ENCODE data around the gene PHF24. TPM values are rescaled to one million over a fixed set of nuclear protein-coding genes. Genes with fewer than 3 reads are reported as not detected.

PHF24 gene
- total and polyA plus RNA-seq, 10 of the 15 experiments (the other 5 are each of a cell fraction or from before 2014, with no cell fraction given) = 0.02 to 0.04 TPM; not detected in 8

DNA sequence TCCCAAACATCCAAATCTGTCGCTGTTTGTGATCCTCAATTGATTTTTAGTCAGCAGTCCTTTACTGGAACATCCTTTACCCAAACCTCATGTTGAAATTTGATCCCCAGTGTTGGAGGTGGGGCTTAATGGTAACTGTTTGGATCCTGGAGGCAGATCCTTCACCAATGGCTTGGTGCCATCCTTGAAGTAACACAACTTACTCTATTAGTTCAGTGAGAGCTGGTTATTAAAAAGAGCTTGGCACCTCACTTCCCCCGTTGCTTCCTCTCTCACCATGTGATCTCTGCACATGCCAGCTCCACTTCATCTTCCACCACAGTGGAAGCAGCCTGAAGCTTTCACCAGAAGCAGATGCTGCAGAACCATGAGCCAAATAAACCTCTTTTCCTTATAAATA lies 71.8 kb downstream of the PHF24 start:
- Histone ChIP-seq H3K4me2 (ENCODE audit: control insufficient read depth, insufficient read depth) (no peak overlapping the region), H3K9me3 (replicated peaks; ENCODE audit: control insufficient read depth, insufficient read depth, low read length) (no peaks in the 10 kb centered on the region; the same call in 2 of the 3 replicates), H3K36me3 (ENCODE audit: control insufficient read depth in 2 of 2, insufficient read depth in 2 of 2, low read length in 1 of 2) (no peaks in the 10 kb centered on the region), H2AFZ (ENCODE audit: control insufficient read depth, low read depth, low read length) (no peak overlapping the region), H4K20me1 (ENCODE audit: control insufficient read depth, insufficient read depth) (no peaks in the 10 kb centered on the region), H3K27me3 (replicated peaks in 1 of 2; ENCODE audit: control insufficient read depth in 2 of 2, insufficient read depth in 2 of 2, low read length in 1 of 2) (no peaks in the 10 kb centered on the region), H3K9ac (ENCODE audit: control insufficient read depth, insufficient read depth, low read length) (no peak overlapping the region), H3K79me2 (ENCODE audit: control insufficient read depth, insufficient read depth, low read length) (no peaks in the 10 kb centered on the region), H3K4me3 (no peak overlapping the region), H3K27ac (ENCODE audit: control insufficient read depth, insufficient read depth) (no peak overlapping the region), H3K4me1 (ENCODE audit: control insufficient read depth, insufficient read depth, low read length) (no peaks in the 10 kb centered on the region)
- ChIA-PET CTCF (interaction anchor here (2.0 to 7.2 kb wide), 2 partner anchors 21 to 67 kb away, joined by 4 to 39 read pairs; partner anchors contain the start of gene PIGO), POLR2A (no interaction called here), SMC1A (ENCODE audit: uncharacterized antibody, unreplicated experiment) (interaction anchor here (1.0 kb wide), 1 partner anchor 17 kb away, joined by 4 read pairs; no protein-coding TSS in a partner anchor), RAD21 (ENCODE audit: unreplicated experiment) (no interaction called here)
- intact Hi-C loops (cut with micrococcal nuclease; ENCODE audit: unreplicated experiment) (no loop called here), in situ Hi-C loops (cut with MboI) (no loop called here)
- DNase-seq (ENCODE audit: low read depth, low spot score) = no peak
- BruUV-seq (replicated peaks) = no TSS peak
- 96% methylated on average over 2 of the region's 2 CpGs for WGBS (ENCODE audit: insufficient coverage, insufficient replicate concordance, low lambda C conversion rate, missing lambda C conversion rate)
- ATAC-seq = no peak
- FAIRE-seq = no peak
- TF ChIP-seq, protein P1, sequence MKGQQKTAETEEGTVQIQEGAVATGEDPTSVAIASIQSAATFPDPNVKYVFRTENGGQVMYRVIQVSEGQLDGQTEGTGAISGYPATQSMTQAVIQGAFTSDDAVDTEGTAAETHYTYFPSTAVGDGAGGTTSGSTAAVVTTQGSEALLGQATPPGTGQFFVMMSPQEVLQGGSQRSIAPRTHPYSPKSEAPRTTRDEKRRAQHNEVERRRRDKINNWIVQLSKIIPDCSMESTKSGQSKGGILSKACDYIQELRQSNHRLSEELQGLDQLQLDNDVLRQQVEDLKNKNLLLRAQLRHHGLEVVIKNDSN (IDR thresholded peaks at IDR 0.05; ENCODE audit: borderline replicate concordance, extremely low read length, insufficient read depth, low read depth, low read length) = no peak

Other genes starting within 250 kb of the PHF24 start
Only the 7 nearest of the 8 such genes appear.
- gene DNAJB5, start 31.5 kb downstream of the PHF24 start, total RNA-seq (2014; rRNA removed) = 8.6 and 8.8 TPM in 2 replicates
- gene DNAJB5, start 31.5 kb downstream of the PHF24 start, total RNA-seq (2014; rRNA removed; fragmentation: Illumina TruSeq; extraction: Trizol) = 8.2 and 8.3 TPM in 2 replicates
- 9.3 and 9.9 TPM in 2 replicates for gene DNAJB5, start 31.5 kb downstream of the PHF24 start, total RNA-seq (2021)
- gene DNAJB5, start 31.5 kb downstream of the PHF24 start, polyA plus RNA-seq (2011; rRNA removed) = 1.4 and 1.9 TPM in 2 replicates
- gene DNAJB5, start 31.5 kb downstream of the PHF24 start, polyA plus RNA-seq (2014; fragmentation: Illumina TruSeq; extraction: Trizol) = 9.3 and 13.3 TPM in 2 replicates
- 1 to 10 TPM in 1 of 2 experiments, under 1 TPM in 1; 0.92 to 1.5 TPM for gene DNAJB5, start 31.5 kb downstream of the PHF24 start, polyA plus RNA-seq (2014; fragmentation: Nextera tagmentation; extraction: Ambion mirVana)
- 8.9 and 9.0 TPM in 2 replicates for gene DNAJB5, start 31.5 kb downstream of the PHF24 start, polyA plus RNA-seq (2014; rRNA removed)
- 1 to 10 TPM; 4.9 to 5.4 TPM for gene DNAJB5, start 31.5 kb downstream of the PHF24 start, polyA plus RNA-seq (2016; fragmentation: Nextera tagmentation; extraction: Ambion mirVana)
- gene VCP, start 114.3 kb downstream of the PHF24 start, total RNA-seq (2014; rRNA removed) = 314 and 327 TPM in 2 replicates
- gene VCP, start 114.3 kb downstream of the PHF24 start, total RNA-seq (2014; rRNA removed; fragmentation: Illumina TruSeq; extraction: Trizol) = 214 and 236 TPM in 2 replicates
- 245 and 247 TPM in 2 replicates for gene VCP, start 114.3 kb downstream of the PHF24 start, total RNA-seq (2021)
- gene VCP, start 114.3 kb downstream of the PHF24 start, polyA plus RNA-seq (2011; rRNA removed) = 235 and 302 TPM in 2 replicates
- 202 and 241 TPM in 2 replicates for gene VCP, start 114.3 kb downstream of the PHF24 start, polyA plus RNA-seq (2014; fragmentation: Illumina TruSeq; extraction: Trizol)
- 10 to 100 TPM in 1 of 2 experiments, 1 to 10 TPM in 1; 7.4 to 22.3 TPM for gene VCP, start 114.3 kb downstream of the PHF24 start, polyA plus RNA-seq (2014; fragmentation: Nextera tagmentation; extraction: Ambion mirVana)
- gene VCP, start 114.3 kb downstream of the PHF24 start, polyA plus RNA-seq (2014; rRNA removed) = 171 and 191 TPM in 2 replicates
- gene VCP, start 114.3 kb downstream of the PHF24 start, polyA plus RNA-seq (2016; fragmentation: Nextera tagmentation; extraction: Ambion mirVana) = 100 to 1,000 TPM; 306 to 317 TPM
- 45.0 and 45.9 TPM in 2 replicates for gene FANCG, start 121.7 kb downstream of the PHF24 start, total RNA-seq (2014; rRNA removed)
- 39.5 TPM in 2 replicates for gene FANCG, start 121.7 kb downstream of the PHF24 start, total RNA-seq (2014; rRNA removed; fragmentation: Illumina TruSeq; extraction: Trizol)
- gene FANCG, start 121.7 kb downstream of the PHF24 start, total RNA-seq (2021) = 59.0 and 66.5 TPM in 2 replicates
- 27.2 and 33.7 TPM in 2 replicates for gene FANCG, start 121.7 kb downstream of the PHF24 start, polyA plus RNA-seq (2011; rRNA removed)
- 49.7 and 54.8 TPM in 2 replicates for gene FANCG, start 121.7 kb downstream of the PHF24 start, polyA plus RNA-seq (2014; fragmentation: Illumina TruSeq; extraction: Trizol)
- gene FANCG, start 121.7 kb downstream of the PHF24 start, polyA plus RNA-seq (2014; fragmentation: Nextera tagmentation; extraction: Ambion mirVana) = 10 to 100 TPM; 16.4 to 24.2 TPM
- gene FANCG, start 121.7 kb downstream of the PHF24 start, polyA plus RNA-seq (2014; rRNA removed) = 45.8 and 54.7 TPM in 2 replicates
- 10 to 100 TPM; 76.9 to 78.7 TPM for gene FANCG, start 121.7 kb downstream of the PHF24 start, polyA plus RNA-seq (2016; fragmentation: Nextera tagmentation; extraction: Ambion mirVana)
- gene PIGO, start 138.3 kb downstream of the PHF24 start, total RNA-seq (2014; rRNA removed) = 18.4 and 19.0 TPM in 2 replicates
- 7.6 and 8.2 TPM in 2 replicates for gene PIGO, start 138.3 kb downstream of the PHF24 start, total RNA-seq (2014; rRNA removed; fragmentation: Illumina TruSeq; extraction: Trizol)
- 19.9 and 23.2 TPM in 2 replicates for gene PIGO, start 138.3 kb downstream of the PHF24 start, total RNA-seq (2021)
- gene PIGO, start 138.3 kb downstream of the PHF24 start, polyA plus RNA-seq (2011; rRNA removed) = 11.9 and 21.2 TPM in 2 replicates
- 12.9 and 16.7 TPM in 2 replicates for gene PIGO, start 138.3 kb downstream of the PHF24 start, polyA plus RNA-seq (2014; fragmentation: Illumina TruSeq; extraction: Trizol)
- 10 to 100 TPM in 1 of 2 experiments, 1 to 10 TPM in 1; 8.3 to 13.1 TPM for gene PIGO, start 138.3 kb downstream of the PHF24 start, polyA plus RNA-seq (2014; fragmentation: Nextera tagmentation; extraction: Ambion mirVana)
- gene PIGO, start 138.3 kb downstream of the PHF24 start, polyA plus RNA-seq (2014; rRNA removed) = 16.7 and 17.8 TPM in 2 replicates
- 10 to 100 TPM; 22.3 to 23.3 TPM for gene PIGO, start 138.3 kb downstream of the PHF24 start, polyA plus RNA-seq (2016; fragmentation: Nextera tagmentation; extraction: Ambion mirVana)
- 242 and 261 TPM in 2 replicates for gene STOML2, start 144.8 kb downstream of the PHF24 start, total RNA-seq (2014; rRNA removed)
- 117 and 121 TPM in 2 replicates for gene STOML2, start 144.8 kb downstream of the PHF24 start, total RNA-seq (2014; rRNA removed; fragmentation: Illumina TruSeq; extraction: Trizol)
- 209 and 210 TPM in 2 replicates for gene STOML2, start 144.8 kb downstream of the PHF24 start, total RNA-seq (2021)
- 123 and 204 TPM in 2 replicates for gene STOML2, start 144.8 kb downstream of the PHF24 start, polyA plus RNA-seq (2011; rRNA removed)
- 140 and 165 TPM in 2 replicates for gene STOML2, start 144.8 kb downstream of the PHF24 start, polyA plus RNA-seq (2014; fragmentation: Illumina TruSeq; extraction: Trizol)
- 100 to 1,000 TPM; 112 to 148 TPM for gene STOML2, start 144.8 kb downstream of the PHF24 start, polyA plus RNA-seq (2014; fragmentation: Nextera tagmentation; extraction: Ambion mirVana)
- gene STOML2, start 144.8 kb downstream of the PHF24 start, polyA plus RNA-seq (2014; rRNA removed) = 246 and 263 TPM in 2 replicates
- gene STOML2, start 144.8 kb downstream of the PHF24 start, polyA plus RNA-seq (2016; fragmentation: Nextera tagmentation; extraction: Ambion mirVana) = 100 to 1,000 TPM; 280 to 284 TPM
- gene ATOSB, start 157.6 kb downstream of the PHF24 start, total RNA-seq (2014; rRNA removed) = 2.3 and 3.6 TPM in 2 replicates
- gene ATOSB, start 157.6 kb downstream of the PHF24 start, total RNA-seq (2014; rRNA removed; fragmentation: Illumina TruSeq; extraction: Trizol) = 1.8 and 1.9 TPM in 2 replicates
- 2.2 and 3.2 TPM in 2 replicates for gene ATOSB, start 157.6 kb downstream of the PHF24 start, total RNA-seq (2021)
- gene ATOSB, start 157.6 kb downstream of the PHF24 start, polyA plus RNA-seq (2011; rRNA removed) = 4.4 and 5.4 TPM in 2 replicates
- gene ATOSB, start 157.6 kb downstream of the PHF24 start, polyA plus RNA-seq (2014; fragmentation: Illumina TruSeq; extraction: Trizol) = 2.5 and 2.6 TPM in 2 replicates
- gene ATOSB, start 157.6 kb downstream of the PHF24 start, polyA plus RNA-seq (2014; fragmentation: Nextera tagmentation; extraction: Ambion mirVana) = under 1 TPM; 0.60 to 0.62 TPM
- 2.7 and 3.6 TPM in 2 replicates for gene ATOSB, start 157.6 kb downstream of the PHF24 start, polyA plus RNA-seq (2014; rRNA removed)
- 1 to 10 TPM; 1.9 to 2.5 TPM for gene ATOSB, start 157.6 kb downstream of the PHF24 start, polyA plus RNA-seq (2016; fragmentation: Nextera tagmentation; extraction: Ambion mirVana)
- under 0.01 TPM in 1 of 2 replicates, not detected in the other for gene UNC13B, start 203.7 kb downstream of the PHF24 start, total RNA-seq (2014; rRNA removed)
- gene UNC13B, start 203.7 kb downstream of the PHF24 start, total RNA-seq (2014; rRNA removed; fragmentation: Illumina TruSeq; extraction: Trizol) = 0.05 TPM in 1 of 2 replicates, not detected in the other
- gene UNC13B, start 203.7 kb downstream of the PHF24 start, total RNA-seq (2021) = 0.15 and 0.19 TPM in 2 replicates
- gene UNC13B, start 203.7 kb downstream of the PHF24 start, polyA plus RNA-seq (2011; rRNA removed) = 0.12 and 0.42 TPM in 2 replicates
- 0.01 TPM in 1 of 2 replicates, not detected in the other for gene UNC13B, start 203.7 kb downstream of the PHF24 start, polyA plus RNA-seq (2014; fragmentation: Illumina TruSeq; extraction: Trizol)
- gene UNC13B, start 203.7 kb downstream of the PHF24 start, polyA plus RNA-seq (2014; fragmentation: Nextera tagmentation; extraction: Ambion mirVana) = under 1 TPM in 1 of 2 experiments, not detected in 1; 0.02 TPM
- gene UNC13B, start 203.7 kb downstream of the PHF24 start, polyA plus RNA-seq (2014; rRNA removed) = not detected in 2 replicates
- under 1 TPM in 1 of 2 experiments, not detected in 1; 0.11 TPM for gene UNC13B, start 203.7 kb downstream of the PHF24 start, polyA plus RNA-seq (2016; fragmentation: Nextera tagmentation; extraction: Ambion mirVana)